Amniotic stem cell (primary cell): ENCODE results near the gene FCHSD2.
"Not testable (repeated sequence)": the region's sequence is repeated elsewhere in the genome, so short reads cannot be mapped to it uniquely, and the experiment has no call there.

Experiments
- DNase-seq: peaks from one replicate; lab custom pipeline; 2025; lab: John Stamatoyannopoulos, UW

FCHSD2 gene

DNA sequence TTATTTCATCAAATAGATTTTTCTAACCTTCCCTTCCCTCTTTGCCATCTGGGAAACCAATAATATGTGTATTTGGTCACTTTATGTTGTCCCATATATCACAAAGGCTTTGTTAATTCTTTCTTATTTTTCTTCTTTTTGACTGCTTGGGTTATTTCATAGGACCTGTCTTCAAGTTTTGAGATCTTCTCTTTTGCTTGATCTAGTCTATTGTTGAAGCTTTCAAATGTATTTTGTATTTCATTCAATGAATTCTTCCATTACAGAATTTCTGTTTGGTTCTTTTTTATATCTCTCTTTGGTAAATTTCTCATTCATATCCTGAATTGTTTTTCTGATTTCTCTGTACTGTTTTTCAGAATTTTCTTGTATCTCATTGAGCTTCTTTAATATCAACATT is 132.1 kb downstream of the FCHSD2 start:
- DNase-seq: no peak

DNA sequence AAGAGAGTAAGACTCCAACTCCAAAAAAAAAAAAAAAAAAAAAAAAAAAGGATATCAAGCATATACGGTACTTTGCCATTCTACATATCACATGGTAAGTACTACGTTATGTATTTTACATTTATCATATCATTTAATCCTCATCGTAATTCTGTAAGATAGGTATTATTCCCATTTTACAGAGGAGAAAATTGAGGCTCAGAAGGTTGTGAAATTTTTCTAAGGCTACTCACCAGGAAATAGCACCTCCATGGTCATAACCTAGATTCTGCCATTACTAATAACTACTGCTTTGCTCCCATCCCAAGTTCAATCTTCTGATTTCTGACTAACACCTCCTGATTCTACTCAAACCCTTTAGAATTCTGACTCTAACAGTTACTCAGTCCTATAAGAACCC is 138.0 kb downstream of the FCHSD2 start:
- no peak for DNase-seq

DNA sequence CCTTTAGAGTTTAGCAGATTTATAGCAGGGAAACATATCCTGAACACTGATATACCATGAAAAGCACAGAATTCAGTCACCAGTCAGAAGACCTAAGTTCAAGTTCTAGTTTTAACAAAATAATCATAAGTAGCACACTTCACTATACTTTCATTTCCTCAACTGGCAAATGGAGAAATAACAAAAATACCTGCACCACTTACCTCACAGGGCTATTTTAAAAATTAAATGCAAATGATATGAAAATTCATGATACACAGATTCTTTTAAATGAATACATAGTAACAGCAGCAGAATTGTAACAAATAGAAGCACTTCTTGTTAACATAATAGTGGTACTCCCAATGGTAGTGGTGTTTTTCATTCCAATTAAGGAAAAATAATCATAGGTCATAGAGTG is 139.0 kb downstream of the FCHSD2 start:
- DNase-seq: no peak

DNA sequence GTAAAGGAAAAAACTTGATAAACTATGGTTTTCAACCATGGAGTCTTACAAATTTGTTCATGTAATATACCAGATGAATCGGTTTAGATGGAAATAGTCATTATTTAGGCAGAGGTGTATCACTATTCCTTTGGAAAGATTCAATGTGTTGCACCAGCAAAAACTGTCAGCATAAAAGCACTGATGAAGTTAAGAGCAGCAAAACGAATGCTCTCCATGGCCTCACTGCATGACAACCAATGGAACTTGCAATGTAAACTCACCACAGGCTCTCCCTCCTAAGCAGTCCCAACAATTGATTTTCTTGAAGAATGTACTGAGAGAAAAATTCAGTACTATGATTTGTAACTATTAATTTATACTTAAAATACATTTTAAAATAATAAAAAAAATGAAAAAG is 139.9 kb downstream of the FCHSD2 start:
- DNase-seq: no peak

DNA sequence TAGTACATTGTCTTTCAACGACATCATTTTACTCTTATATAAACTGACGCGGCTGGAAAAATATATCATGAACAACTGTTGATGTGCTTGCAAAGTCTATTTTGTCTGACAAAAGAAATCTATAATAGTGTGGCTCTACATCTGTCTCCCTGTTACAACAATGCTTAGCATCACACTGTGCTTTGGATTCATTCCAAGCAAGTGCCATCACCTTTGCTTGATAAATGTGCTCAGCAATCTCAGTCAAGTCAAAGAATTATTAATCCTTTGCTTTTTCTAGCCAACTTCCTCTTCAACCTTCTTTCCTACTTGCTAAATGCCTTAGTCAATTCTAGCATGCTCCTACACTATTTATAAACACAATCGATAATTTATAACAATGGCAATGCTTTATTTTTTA is 140.5 kb downstream of the FCHSD2 start:
- no peak for DNase-seq

DNA sequence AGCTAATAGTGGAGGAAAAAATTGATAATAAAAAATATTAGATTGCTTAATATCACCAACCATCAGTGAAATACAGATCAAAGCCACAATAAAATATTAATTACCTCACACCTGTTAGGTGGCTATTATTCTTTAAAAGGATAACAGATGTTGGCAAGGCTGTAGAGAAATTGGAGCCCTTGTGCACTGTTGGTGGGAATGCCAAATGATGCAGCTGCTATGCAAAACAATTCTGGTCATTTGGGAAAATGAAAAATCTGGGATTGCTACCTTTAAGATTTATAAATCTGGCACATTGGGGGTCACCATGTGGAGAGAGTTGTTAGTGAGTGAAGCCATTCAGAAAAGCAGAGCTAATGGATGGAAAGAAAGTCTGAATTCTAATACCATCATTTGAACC is 143.4 kb downstream of the FCHSD2 start:
- DNase-seq: no peak

DNA sequence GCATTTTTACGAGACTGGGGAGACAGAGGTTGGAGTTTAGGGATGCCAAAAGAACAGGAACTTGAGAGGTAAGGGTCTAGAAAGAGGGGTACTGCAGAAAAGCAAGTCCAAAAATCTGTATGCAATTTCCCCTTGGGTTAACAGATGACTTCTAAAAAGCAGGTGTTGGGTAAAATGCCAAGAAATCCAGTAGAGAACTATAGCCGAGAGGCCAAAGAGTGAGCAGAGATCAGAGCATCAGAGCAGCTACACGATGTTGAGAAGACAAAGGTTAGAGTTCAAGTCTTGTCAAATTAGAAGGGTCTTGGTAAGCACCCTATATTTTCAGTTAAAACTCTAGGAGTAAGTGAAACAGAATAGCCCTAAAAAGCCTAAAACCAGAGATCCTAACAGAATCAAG is 145.2 kb downstream of the FCHSD2 start:
- DNase-seq: no peak

DNA sequence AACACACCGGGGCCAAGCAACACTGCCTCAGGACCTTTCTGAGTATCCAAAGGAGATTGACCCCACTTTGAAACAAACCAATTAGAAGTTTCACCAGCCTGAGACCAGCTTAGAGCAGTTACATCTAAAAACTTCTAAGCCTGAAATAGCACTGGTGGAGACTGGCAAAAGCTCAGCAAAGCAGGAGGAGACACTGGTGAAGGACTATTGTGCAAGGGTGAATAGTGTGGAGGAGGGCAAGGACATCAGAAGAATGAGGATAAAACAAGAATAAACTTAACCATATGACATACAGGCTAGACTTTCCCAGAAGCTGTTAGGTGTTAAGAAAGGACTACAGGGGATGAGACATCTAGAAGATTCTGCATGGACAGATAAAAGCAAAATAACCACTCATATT is 152.4 kb downstream of the FCHSD2 start:
- no peak for DNase-seq

DNA sequence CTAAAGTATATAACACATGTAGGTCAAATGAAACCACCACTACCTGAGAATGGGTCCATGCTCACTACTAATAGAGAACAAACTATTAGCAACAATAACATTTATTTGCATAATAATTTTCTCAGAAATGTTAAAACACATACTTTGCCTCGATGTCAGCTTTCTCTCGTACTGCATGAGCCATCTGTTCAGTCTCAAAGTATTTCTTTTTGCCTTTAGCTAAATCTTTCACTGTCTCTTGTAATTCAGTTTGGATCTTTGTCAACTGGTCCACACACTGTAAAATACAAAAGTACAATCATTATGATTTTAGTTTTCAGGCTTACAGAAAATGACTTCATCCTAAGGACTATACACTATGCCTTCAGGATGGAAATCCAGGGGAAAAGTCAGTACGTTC is 153.3 kb downstream of the FCHSD2 start:
- DNase-seq: no peak

DNA sequence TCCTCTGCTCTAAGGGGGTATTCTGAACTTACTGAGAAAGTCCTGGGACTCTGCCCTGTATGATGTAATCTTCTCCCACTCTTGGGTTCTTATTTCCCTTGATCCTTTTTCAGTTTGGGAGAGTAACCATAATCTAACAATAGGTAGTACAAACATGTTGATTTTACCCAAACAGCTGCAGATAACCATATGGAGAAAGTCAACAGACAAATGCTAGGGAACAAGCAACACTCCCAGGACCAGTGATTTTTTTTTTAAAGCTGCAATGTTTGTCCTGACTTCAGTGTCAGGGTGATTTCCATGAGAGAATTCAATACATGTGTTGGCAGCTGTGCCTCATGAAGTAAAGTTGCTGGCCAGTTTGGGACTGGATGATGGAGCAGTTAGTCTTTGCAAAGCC is 156.5 kb downstream of the FCHSD2 start:
- DNase-seq: no peak

DNA sequence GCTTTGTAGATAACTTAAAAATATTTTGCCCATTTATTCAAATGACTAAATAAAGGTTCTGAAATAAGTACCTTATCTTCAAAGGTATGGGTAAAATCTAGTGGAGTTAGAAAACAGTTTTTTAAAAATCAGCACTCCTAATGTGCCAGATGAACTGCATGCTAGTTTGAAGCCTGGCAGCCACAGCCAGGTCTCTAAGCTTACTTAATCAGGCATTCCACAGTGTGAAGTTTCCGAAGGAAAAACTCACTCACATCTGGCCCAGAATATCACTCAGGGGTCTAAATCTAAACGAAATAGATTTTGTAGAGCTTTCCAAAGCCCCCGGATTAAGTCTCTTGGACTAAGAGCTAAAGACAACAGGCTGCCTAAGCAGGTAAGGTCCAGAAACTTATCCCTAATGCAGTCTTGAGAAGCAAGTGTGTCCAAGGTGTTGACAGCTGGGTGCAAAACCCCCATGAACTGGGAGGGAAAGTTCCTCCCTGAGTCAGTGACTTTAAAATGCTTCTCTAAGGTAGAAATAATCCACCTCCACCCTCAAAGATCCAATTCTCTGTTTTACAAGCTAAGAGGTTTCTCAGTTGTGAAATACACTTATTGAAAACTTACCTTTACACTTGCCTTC is 157.6 kb downstream of the FCHSD2 start:
- DNase-seq: no peak

DNA sequence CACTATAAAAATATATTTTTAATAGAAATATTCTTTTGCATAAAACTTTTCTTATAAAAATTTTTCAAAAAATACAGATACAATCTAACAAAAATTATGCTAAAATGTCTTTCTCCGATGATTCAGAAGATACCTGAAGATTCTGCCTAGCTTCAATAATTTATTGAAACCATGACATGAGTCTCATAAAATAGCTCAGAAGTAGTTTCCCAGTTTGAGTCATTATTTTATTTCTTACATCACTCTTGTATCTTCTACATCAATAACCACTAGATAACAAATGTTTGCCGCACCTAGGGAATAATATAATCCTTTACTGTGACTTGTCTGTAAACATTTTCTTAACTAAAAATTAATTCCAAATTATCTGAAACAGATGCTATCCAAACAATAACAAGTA is 158.6 kb downstream of the FCHSD2 start:
- DNase-seq: no peak

DNA sequence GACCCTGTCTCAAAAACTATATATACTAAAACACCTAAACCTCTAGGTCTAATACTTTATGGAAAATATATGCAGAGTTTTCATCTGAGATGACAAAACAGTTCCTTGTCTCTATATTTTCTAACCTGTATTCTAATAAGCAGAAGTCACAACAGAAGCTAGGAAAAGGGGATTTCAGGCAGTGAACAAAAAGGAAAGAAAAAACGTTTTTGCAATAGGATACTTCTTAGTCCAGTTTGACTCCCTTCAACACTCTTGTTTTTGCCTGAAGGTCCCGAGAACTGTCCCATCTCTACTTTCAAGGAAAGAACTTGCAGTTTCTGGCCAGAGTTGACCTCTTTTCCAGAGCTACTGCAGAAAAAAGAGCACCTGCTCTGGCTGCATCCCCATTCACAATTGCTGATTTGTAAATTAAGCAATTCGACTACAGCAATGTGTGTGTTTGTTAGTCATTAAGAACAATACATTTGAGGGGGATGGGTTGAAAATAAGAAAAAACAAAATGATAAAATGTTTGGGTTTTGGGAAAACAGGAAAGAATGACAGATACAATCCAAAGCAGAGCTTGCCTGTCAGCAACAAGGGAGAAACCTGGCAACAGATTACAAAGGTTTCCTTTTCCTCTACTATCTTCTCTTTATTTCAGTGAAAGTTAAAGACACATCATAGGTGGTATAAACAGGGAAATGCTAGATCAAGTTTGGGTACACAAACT is 160.0 kb downstream of the FCHSD2 start:
- DNase-seq: no peak

DNA sequence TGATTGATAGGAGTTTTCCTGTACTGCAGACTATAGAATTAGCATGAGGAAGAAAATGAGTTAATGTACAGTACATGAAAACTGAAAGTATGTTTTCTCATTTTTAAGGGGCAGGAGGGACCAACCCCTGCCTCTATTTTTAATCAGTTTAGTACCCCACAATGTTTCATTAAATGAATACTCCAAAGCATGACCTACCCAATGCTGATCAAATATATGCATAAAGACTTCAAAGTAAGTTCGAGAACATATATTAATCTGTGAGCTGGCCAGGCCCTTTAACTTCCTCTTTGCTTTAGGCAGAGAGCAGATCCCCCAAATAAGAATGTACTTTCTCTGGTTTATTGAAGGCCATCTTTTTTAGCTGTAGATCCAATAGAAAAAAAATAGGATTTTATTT is 161.0 kb downstream of the FCHSD2 start:
- no peak for DNase-seq

DNA sequence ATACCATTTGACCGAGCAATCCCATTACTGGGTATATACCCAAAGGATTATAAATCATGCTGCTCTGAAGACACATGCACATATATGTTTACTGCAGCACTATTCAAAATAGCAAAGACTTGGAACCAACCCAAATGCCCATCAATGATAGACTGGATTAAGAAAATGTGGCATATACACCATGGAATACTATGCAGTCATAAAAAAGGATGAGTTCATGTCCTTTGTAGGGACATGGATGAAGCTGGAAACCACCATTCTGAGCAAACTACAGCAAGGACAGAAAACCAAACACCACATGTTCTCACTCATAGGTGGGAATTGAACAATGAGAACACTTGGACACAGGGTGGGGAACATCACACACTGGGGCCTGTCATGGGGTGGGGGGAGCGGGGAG is 164.3 kb downstream of the FCHSD2 start:
- not testable (repeated sequence) for DNase-seq

DNA sequence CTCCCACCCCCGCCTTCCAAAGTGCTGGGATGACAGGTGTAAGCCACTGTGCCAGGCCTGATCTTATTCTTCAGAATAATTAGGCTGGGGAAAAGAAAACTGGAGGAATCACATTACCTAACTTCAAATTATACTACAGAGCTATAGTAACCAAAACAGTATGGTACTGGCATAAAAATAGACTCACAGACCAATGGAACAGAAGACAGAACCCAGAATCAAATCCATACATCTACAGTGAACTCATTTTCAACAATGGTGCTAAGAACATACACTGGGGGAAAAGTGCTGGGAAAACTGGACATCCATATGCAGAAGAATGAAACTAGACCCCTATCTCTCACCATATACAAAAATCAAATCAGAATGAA is 165.6 kb downstream of the FCHSD2 start:
- DNase-seq: not testable (repeated sequence)

DNA sequence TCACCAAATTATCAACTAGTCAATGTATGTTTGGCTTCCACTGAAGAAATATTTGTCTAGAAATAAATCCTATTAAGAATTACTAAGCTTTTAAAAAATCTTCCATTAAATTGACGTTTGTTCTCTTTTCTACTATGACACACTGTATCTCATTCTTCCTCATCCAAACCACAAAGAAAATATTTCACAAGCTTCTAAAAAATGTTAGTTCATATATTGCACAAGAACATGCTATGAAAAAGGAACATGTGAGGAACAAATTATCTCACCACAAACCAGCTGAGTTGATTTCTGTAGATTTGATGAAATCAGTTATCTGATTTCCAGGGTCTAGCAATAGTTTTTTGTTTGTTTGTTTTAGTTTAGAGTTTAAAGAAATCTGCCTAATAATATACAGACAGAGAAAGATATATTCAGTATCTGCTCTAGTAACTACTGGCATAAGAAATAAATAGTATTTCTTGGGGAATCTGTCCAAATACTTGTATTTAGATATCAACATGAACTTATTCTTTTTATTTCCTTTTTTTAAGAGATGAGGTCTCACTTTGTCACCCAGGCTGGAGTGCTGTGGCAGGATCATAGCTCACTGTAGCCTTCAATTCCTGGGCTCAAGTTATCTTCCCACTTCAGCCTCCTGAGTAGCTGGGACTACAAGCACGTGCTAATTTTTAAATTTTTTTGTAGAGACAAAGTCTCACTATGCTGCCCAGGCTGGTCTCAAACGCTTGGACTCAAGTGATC is 166.2 kb downstream of the FCHSD2 start:
- peak; percentile 55 for DNase-seq

DNA sequence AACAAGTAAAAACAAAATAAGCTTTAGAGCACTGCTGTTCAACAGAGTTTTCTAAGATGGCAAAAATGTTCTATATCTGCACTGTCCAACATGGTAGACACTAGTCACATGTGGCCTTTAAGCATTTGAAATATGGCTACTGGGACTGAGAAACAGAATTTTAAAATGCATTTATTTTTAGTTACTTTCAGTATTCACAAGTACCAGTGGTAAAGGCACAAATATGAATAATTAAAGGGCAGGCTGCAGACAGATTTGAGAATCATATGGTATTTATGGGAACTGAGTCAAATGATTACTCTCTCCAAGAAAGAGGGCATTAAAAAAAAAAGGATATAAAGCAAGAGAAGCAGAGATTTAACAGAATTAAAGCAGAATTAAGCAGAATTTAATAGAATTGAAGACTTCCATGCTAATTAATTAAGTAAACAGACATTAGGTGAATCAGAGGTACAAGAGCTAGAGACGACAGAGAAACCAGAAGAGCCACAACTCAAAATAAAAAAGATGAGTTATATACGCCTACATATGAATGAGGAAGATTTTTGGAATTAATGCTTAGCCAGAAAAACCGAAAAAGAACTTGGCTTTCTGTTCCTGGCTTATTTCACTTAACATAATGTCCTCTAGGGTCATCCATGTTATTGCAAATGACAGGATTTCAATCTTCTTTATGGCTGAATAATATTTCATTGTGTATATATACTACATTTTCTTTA is 167.5 kb downstream of the FCHSD2 start:
- DNase-seq: no peak

DNA sequence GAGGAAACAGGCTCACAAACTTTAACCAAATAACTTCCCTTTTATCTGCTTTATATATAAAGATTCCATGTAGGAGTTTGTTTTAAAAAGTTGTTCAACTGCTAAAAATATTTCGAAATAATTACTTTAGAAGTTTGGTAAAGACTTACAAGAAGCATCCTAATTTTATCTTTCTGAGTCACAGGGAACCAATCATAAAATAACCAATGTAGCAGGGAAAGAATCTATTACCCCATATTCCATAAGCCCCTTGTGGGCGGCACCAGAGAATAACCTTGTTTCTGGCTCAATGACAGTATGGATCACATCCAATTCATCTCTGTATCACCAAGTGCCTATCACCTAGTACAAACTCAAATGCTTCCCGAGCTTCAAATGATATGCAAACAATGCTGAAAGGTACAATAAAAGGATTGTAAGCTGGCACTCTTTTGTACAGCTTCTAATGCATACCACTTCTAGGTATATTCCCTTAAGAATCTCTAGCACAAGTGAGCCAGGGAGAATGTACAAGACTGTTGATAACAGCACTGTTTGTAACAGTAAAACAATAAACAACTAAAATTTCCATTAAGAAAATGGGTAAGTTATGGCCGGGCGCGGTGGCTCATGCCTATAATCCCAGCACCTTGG is 169.5 kb downstream of the FCHSD2 start:
- no peak for DNase-seq

DNA sequence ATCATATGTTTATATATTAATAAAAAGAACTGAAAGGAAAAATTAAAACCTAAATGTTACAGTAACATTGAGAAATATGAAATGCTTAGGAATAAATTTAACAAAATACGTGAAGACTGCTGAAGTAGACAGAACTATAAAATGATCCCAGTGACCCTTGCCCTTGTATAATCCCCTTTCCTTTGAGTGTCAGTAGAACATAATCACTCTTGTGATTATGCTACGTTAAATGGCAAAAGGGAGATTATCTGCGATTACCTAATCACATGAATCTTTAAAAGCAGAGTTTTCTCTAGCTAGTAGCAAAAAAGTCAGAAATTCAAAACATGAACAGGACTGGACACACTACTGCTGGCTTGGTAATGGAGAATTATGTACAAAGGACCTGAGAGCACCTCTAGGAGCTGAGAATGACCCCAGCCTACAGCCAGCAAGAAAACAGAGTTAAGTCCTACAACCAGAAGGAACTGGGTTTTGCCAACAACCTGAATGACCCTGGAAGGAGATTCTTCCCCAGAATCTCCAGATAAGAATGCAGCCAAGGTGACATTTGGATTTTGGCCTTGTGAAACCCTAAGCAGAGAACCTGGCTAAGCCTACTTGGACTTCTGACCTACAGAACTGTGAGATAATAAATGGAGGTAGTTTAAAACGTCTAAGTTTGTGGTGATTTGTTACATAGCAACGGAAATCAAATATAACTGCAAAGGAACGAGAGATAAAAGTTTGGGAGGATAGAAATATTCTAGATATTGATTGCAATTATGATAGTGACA is 170.7 kb downstream of the FCHSD2 start:
- DNase-seq: no peak

DNA sequence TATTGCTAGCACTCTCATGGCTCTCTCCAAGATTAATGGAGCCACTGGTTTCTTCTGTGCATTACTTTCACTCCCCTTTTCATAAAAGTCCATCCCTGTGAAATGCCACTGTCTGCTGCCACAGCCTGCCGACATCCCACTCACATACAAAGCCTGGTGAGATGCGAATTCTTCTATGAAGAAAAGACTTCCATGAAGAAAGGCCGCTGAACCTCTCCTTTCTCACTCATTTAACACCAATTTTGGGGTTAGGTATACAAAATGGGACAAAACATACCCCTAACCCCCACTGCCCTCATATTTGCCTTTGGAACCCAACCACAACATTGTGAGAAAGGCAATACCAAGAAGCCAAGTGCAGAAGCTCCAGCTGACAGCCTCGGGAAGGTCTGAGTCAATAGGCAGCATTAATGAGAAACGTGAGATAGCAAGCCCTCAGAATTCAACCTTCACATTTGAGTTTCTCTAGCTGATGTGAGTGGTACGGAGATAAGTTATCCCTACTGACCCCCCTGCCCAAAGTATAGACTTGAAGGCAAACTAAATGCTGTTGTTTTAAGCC is 171.5 kb downstream of the FCHSD2 start:
- no peak for DNase-seq
